Gastroesophageal sphincter (tissue), 3 donors: Measurements from ENCODE around the gene CR2.

Source experiments
- EP300 ChIP-seq: sonication (generic); formaldehyde crosslinking; IDR thresholded peaks from one replicate; pipeline ENCODE4 v1.6.1; 2017; ENCODE audit warnings: antibody characterized with exemption, mild to moderate bottlenecking
- POLR2A ChIP-seq, 2 donors: fragments of 450-650 bp; IDR thresholded peaks; one replicate each; pipeline ENCODE4 v1.6.1; 2017; ENCODE audit warnings: antibody characterized with exemption in 2 of 2, mild to moderate bottlenecking in 2 of 2, moderate library complexity in 1 of 2
- TF ChIP-seq, protein P1 (sequence below), 4 experiments: fragments of 200-600 bp in 2 of 4; fragments of 450-650 bp in 2 of 4; sonication (generic) in 1 of 4; IDR thresholded peaks; one replicate each; pipeline ENCODE4 v1.5.1; 2017 to 2019; ENCODE audit warnings: antibody characterized with exemption in 4 of 4, mild to moderate bottlenecking in 2 of 4, moderate library complexity in 2 of 4

DNA sequence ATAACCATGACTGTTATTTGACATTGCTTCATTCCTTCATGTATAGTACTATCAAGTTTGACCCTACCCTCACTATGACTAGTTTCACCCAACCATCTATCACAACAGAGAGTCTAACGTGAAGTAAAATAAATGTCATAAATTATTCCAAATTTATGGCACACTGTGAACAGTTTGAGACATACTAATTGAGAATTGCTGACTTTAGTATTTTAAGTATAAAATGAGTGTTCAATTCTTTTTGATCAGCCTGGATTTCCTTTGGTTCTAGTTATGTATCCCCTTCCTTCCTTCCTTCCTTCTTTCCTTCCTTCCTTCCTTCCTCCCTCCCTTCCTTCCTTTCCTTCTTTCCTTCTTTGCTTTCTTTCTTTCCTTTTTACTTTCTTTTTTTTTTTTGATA lies 56.3 kb downstream of the CR2 start:
- TF ChIP-seq EP300 (no peak), POLR2A (IDR thresholded peaks at IDR 0.05) (no peak)
- TF ChIP-seq, protein P1, sequence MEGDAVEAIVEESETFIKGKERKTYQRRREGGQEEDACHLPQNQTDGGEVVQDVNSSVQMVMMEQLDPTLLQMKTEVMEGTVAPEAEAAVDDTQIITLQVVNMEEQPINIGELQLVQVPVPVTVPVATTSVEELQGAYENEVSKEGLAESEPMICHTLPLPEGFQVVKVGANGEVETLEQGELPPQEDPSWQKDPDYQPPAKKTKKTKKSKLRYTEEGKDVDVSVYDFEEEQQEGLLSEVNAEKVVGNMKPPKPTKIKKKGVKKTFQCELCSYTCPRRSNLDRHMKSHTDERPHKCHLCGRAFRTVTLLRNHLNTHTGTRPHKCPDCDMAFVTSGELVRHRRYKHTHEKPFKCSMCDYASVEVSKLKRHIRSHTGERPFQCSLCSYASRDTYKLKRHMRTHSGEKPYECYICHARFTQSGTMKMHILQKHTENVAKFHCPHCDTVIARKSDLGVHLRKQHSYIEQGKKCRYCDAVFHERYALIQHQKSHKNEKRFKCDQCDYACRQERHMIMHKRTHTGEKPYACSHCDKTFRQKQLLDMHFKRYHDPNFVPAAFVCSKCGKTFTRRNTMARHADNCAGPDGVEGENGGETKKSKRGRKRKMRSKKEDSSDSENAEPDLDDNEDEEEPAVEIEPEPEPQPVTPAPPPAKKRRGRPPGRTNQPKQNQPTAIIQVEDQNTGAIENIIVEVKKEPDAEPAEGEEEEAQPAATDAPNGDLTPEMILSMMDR (IDR thresholded peaks at IDR 0.05) = no peak
